OCI-M2 (cell line): ENCODE measurements around the gene NOP9.

Experiments used
- DNase-seq: peaks from one replicate; lab custom pipeline; 2025; ENCODE audit not compliant: unreplicated experiment; lab: John Stamatoyannopoulos, UW

Gene NOP9

DNA sequence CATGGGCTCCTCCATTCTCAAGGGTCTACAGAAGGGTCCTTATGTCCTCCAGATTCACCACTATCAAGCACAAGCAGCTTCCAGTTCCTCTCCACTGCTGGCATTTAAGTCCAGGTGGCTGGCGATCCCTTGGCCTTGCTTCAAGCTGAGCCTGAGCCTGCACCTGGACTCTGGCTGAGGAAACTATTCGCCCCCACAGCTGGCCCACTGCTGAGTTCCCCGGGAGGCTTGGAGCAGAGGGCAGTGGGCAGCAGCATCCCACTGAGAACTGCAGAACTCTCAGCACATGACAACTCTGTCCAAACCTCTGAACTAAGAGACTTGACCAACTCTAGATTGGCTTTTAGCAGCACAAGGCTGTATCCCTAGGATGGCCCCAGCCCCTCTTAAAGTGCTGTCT lies 16.9 kb upstream of the NOP9 start:
- no peak for DNase-seq

DNA sequence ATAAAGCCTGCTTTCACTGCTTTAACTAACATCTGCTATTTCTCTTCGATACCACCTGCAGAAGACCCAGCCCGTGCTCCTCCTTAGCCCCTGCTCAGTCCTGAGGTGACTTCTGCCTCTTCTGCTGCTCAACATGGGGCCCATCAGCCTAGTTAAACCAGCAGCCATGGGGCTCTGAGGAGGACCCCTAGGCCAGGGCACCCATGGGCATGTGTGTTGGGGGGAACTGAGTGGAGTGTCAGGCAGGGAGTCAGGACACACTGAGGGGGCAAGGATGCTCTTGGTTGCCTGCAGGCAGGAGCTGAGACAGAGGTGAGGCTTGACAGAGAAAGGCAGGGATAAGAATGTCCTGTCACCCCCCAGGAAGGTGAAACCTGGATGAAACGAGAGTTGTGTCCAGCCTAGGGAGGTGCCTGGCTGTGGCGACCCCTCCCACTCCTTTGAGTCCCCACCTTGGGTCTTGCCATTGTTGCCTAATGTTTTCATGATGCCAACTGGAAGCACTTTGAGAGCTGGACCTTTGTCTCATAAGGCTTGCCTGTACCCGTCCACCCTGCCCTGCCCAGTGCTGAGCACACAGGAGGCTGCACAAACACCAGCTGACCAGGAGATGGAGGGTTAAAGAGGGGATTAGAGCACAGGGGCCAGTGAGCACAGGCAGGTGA lies 15.7 kb upstream of the NOP9 start:
- DNase-seq, result no peak

DNA sequence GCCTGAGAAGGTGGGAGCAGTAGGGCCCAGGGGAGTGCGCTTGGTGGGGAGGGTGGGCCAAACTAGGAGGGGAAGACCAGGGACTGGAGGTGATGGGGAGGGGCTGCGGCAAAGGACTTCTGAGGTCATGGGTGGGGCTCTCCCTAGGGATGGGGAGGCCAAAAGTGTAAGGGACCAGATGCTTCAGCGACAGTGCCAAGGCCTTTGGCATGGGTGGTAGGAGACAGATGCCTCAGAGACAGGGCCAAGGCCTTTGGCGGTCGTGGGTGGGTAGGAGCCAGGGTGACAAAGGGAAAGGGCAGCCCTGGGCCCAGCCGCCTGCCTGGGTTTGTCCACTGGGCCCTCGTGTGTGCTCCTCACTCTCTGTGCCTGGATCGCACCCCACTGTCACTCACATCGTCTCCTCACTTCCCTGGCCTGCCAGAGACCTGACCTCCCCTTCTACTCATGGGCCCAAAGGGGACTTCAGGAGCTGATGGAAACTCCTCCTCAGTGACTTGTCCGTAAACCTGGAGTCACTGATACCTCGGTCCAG lies 15.1 kb upstream of the NOP9 start:
- DNase-seq, result no peak

DNA sequence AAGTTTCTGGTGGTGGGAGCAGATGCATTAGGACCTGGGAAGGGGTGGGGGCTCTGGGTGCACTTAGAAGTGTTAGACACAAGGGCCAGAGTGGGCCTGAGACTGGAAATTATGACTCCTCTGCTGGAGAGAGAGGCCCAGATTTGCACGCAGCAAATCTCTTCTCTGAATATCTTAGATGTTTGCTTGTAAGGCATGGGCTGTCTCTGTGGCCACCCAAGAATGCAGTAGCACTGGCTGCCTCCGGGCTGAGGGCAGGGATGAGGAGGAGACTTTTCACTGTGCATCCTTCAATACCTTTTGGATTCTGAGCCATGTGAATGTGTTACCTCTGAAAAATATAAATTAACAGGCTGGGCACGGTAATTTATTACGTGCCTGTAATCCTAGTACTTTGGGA lies 14.3 kb upstream of the NOP9 start:
- no peak for DNase-seq

DNA sequence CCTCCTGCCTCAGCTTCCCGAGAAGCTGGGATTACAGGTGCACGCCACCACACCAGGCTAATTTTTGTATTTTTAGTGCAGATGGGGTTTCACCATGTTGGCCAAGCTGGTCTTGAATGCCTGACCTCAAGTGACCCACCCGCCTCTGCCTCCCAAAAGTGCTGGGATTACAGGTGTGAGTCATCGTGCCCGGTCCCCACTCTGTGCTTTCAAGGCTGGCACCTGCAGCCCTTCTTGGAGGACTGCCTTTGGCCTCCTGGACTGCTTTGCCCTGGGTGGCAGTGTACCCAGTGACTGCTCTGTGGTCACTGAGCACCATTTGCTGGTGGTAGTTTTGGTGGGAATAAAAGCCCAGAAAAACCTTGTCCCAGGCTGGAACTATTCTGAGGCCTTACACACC lies 12.7 kb upstream of the NOP9 start:
- no peak for DNase-seq

DNA sequence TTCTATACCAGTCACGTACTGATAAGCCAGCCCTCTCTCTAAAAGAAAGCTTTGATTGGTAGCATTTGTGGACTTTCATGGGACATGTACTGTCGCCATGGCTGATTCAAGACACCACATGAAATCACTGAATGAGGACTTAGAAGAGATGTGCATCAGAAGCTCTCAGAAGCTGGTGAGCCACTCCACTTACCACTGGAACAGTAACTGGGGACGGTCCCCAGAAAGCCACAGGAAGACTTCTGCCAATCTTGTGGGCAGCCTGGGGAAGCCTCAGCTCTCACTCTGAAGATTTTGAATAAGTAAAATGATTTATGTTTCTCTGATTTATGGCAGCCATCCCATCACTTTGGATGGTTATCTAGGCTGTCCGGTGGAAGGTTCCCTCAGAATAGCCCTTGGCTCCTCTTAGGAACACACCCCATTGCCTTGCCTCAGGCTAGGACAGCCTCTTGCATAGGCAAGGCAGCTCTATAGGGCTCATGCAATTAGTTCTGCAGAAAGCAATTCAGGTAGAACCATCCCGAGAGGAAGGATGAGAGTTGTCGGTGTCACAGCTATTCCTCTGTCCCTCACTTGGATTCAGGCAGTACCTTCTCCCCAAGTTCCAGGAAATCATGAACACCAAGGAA lies 9.9 kb upstream of the NOP9 start:
- DNase-seq, result no peak

DNA sequence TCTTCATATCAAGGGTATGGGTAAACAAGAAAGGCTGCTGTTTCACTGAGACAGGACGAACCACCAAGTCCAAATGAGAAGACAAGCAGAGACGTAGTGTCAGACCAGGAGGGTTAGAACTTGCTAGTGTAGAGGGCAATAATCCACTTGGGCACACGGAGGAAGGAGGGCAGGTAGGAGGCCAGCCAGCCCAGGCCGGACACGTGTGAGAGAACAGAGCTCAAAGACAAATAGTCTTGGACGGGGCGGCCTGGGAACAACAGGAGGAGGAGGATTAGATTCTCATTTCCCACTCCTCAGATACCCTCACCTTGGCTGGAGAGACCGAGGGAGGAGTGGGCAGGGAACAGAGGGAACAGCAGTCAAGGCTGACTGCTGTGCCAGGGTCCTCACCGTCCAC lies 8.9 kb upstream of the NOP9 start:
- no peak for DNase-seq

DNA sequence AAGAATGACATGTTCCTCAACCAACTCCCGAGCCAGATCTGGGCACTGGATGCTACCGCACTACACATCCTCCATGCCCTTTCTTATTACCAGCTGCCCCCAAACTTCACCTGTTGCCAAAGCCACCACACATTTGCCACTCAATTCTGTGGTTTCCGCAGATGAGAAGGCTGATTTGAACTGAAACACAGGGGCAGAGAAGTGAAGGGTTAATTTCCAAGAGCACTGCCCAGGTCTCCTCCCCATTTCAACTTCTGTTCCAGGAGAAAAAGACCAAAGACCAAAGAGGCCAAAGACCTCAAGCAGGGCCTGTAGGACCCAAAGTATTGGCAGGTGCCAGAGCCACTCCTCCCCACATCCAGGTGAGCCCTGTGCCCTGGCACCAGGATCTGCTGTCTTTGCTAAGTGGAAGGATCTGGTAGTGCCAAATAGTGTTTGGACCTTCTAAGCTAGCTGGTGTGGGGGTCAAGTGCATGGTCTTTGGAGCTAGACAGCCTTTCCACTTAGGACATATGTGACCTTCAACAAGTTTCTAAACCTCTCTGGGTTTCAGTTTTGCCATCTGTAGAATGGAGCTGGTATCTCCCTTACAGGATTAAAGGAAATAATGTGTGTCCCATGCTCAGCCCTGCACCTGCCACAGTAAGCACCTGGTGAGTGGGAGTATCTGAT lies 8.1 kb upstream of the NOP9 start:
- no peak for DNase-seq

DNA sequence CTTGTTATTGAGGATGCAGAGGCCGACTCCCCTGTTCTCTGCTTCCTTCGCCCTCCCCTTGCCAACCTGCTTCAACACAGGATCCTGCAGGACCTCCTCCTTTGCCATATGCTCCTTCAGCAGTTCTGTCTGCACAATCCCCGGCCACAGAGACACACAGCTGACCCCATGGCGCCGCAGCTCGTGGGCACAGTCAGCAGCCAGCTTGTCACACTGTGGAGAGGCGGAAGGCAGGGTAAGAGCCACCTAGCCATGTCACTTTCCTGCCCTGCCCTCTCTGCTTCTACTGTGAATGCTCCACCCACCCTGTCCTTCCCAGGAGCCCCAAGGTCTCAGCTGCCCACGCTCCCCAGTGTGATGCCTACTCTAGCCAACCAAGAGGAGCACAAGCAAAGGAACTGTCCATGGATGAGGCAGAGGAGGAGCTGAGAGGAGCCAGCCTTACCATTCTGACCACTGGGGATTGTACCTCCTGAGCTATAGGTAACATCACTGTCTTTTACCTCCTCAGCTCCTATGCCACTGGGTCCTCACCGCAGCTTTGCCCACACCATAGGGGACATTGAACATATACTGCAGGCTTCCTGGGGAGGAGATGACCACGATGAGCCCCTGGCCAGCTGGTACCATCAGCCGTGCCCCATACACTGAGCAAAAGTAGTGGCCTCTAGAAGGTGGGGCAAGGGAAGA lies 7.4 kb upstream of the NOP9 start:
- DNase-seq, result no peak

DNA sequence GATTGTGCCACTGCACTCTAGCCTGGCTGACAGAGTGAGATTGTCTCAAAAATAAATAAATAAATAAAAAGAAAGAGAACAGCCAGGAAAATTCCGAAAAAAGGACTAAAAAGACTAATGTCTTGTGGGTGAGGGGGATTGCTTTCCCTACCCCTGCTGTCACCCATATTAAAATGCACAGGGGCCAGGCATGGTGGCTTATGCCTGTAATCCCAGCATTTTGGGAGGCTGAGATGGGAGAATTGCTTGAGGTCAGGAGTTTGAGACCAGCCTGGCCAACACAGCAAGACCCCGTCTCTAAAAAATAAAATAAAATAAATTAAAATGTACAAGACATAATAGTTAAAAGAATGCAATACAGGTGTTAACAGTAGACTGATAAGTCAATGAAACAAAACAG lies 6.1 kb upstream of the NOP9 start:
- no peak for DNase-seq

DNA sequence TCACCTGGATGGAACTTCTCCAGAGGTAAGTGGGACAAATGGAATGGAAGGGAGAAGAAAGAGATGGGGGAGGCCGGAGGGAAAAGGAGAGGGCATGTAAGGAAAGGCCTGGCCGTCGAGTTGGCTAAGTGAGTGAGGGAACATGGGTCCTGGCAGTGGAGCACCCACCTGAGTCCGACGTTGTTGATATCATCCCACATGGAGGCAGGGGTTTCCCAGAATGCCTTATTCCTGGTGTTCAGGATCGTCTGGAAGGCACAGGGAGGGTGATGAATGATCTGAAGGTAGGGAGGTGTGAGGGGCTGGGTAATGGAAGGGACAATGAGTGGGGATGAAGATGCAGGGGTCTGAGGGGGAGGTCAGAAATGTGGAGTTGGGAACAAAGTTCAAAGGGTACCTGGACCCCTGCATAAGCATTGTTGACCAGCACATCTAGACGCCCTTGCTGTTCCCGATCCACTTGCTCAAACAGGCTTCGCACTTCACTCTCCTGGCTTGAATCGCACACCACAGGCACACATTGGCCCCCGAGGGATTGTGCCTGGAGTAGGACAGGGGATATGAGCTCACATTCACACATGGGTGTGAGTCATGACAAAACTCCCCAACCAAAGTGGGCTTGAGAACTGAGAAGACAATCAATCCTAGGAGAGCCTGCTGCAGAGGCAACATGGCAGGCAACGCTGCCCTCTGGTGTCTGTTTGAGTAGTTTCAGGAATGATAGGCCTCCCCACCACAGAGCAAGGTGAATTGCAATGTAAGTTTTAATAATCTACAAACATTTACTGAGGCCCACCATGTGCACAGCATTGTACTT lies 3.1 kb upstream of the NOP9 start:
- DNase-seq, result no peak

DNA sequence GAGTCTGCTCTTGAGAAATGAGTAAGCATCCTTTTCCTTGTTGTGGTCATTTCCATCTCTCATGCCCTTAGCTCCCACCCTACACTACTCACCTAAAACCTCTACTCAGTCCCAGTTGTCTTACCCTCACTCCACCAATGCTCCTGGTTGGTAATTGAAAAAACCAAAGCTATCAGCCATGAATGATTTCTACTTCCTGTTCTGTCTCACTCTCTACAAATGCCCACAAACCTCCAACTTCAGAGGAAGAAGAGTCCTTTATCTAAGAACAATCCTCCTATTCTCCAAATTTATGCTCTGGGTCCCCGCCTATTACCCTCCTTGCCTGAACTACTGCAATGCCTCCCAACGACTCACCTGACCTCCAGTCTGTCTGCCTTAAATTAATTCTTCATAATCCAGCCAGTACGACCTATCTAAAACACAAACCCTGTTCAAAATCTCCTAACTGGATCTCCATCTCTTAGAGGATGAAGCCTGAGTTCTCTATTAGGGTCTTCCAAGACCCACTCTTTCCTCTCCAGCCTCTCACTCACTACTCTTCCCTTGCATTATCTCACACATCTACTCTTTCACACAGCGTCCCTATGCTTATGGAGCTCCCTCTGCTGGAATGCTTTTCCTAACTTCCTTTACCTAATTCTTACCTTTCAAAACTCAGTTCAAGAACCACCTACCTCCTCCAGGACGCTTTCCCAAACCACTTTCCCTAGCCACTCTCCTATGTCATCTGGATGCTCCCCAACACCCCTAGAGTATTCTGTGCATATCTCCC lies 2.3 kb upstream of the NOP9 start:
- DNase-seq, result no peak

DNA sequence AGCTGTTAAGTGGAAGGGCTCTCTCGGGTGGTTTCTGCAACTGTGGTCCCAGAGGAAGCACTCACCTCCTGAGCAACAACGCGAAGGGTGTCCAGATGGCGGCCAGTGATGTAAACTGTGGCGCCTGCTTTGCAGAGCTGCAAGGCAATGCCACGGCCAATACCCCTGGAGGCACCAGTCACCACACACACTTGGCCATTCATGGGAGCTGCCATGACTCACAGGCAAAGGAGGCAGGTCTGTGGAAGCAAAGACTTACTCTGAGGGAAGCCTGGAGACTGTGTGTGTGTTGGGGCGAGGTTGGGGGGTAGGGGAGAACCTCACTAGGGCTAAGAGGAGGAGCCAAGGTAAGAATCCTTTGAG lies 777 bp upstream of the NOP9 start:
- no peak for DNase-seq

DNA sequence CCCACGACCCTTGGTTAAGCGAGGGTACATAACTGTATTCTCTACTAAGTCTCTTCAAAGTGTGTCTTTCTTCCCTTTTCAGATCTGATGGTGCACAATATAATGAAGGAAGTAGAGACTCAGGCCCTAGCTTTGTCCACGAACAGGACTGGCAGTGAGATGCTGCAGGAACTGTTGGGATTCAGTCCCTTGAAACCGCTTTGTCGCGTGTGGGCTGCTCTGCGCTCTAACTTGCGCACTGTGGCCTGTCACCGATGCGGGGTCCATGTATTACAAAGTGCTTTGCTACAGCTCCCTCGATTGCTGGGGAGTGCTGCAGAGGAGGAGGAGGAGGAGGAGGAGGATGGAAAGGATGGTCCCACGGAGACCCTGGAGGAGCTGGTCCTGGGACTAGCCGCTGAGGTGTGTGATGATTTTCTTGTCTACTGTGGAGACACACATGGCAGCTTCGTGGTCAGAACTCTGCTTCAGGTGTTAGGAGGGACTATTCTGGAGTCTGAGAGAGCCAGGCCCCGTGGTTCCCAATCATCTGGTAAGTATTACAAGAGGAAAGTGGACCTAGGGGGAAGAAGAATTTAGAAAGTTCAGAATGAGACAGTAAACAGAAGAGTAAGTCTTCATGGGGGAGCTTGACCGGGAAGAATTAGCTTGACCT lies 803 bp downstream of the NOP9 start:
- DNase-seq, result no peak

DNA sequence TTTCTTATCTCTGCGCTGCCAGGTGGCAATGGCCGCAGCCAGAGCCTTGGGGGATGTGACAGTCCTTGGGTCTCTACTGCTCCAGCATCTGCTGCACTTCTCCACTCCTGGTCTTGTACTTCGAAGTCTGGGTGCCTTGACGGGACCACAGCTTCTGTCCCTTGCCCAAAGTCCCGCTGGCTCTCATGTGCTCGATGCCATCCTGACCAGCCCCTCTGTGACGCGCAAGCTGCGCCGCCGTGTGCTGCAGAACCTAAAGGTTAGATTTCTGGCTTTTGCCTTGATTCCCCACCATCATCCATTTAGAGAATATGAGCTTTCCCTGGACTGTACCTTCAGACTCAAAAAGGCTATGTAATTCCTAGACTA lies 4.4 kb downstream of the NOP9 start:
- no peak for DNase-seq

DNA sequence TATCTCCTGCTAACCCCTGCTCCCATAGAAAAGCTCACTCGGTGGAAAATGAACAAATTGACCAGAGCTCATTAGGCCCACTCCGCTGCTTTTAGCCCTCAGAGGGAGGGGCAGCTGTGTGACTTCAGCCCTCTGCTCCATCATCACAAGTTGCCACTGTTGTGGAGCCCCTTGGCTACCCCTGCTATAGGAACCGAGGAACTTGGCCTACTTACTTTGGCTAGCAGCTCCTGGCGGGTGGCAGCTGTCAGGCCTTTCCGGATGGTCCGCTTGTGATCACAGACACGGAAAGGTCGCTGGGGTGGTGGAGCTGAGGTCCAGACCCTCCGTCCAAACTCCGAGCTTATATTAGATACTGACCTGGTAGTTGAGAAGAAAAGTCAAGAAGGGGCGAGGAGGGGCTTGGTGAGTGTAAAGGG lies 7.5 kb downstream of the NOP9 start:
- no peak for DNase-seq

DNA sequence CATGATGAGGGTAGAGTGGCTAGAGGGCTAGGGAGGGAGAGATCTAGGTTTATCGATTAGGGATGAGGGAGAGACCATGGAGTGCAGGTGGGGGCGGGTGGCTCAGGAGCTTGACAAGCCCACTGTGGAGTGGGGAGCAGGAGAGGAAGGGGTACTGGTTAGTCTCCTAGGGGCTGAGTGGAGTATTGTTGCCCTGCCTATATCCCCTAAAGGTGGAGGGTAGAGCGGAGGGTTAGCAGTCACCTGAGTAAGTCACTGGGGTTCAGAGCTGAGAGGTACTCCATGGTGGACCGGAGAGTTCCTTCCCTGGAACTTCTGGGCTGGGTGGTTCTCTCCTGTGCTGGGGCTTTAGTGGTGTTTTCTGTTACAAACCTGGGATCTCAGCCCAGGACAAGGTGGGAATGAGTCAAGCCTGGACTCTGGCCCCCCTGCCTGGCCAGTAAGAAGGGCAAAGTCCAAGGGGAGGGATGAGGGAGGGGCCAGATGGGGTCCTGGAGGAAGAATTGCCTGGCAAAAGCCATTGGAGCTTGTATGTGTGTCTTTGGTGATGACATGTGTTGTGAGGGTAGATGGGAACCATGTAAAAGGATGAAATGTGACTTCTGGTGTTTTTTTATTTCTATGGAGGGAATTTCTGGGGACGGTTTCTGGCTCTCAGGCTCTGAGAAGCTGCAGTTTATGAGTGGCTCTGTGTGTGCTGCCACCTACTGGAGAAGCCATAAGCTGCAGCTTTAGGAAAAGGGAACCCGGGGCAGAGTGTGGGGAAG lies 8.1 kb downstream of the NOP9 start, which contains the start of gene CIDEB:
Gene CIDEB, minus strand, starts transcription at position 403 of the 767 bp plus-strand sequence. Its CDS starts 119 bp downstream, at position 284.
- DNase-seq, result no peak

DNA sequence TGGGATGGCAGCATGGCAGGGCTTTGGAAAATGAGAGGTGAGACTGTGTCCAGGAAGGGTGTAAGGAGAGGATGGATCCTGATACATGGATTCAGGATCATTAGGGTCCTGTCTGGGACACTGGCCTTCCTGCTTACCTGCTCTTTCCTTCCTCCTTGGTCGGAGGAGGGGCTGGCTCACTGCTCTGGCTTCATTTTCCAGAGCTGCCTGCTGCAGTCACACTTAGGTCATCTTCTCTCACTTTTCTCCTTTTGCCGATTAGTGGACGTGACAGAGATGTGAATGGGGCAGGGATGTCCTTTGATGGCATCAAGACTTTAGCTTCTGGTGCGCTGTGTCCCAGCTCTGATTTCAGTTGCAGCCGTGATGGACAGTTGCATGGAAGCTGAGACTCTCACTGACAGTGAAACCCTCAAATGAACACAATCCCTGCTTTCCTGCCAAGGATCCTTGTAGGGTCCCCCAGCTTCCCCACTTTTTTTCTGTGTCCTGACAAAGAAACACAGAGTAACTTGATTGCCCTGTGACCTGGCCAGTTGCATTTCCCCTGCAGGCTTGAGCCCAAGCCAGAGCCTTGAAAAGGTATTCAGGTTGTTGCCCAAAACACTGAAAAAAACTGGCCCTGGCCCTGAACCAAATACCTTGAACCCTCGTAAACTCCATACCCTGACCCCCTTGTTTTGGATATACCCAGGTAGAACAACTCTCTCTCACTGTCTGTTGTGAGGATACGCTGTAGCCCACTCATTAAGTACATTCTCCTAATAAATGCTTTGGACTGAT lies 8.9 kb downstream of the NOP9 start:
- DNase-seq, result no peak
